ENCODE measurements around the gene CIDEB.
A peak's percentile ranks its signal among the peaks of the same experiment; 100 is the strongest.
"Not testable (repeated sequence)": the region's sequence is repeated elsewhere in the genome, so short reads cannot be mapped to it uniquely, and the experiment has no call there.

Gene CIDEB

DNA sequence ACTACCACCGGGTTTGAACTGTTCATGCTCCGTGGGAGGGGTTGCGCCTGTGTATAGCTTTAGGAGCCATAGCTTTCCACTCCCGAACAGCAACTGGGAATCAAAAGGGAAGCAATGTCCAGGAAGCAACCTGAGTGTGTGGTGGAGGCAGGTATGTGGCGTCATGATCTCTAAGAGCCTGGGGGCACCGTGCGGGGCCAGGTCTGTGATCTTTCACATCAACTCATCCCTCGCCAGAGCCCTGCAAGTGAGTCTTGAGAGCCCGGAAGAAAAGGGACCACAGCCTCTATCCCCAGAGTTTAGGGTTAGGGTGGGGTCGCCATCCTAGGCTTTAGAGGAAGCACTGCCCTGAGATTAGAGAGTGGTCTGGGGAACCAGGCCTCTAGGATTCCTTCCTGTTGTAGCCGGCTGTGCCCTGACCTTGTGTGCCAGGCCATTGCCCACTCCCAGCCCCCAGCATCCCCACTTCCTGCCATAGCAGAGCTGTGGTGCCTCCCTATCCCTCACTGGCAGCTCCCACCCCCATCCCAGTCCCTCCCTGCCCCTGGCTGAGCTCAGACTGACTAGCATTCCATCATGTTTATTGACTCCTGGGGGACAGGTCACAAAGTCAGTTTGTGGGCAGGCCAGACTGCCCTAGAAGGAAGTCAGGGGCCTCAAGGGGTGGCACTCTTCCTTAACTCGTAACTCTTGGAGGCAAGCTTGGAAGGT, 27.8 kb upstream of the CIDEB start:
- TF ChIP-seq EZH2 (IDR thresholded peaks at IDR 0.05) (no peak), POLR2AphosphoS5 (IDR thresholded peaks at IDR 0.05; ENCODE audit: borderline replicate concordance, low read depth, low read length) (no peak), FOXP2 (optimal IDR thresholded peaks at IDR 0.05; ENCODE audit: control extremely low read depth, extremely low read length, insufficient read depth) (no peak)
- no peaks in the 10 kb centered on the region for H3K9me3 ChIP-seq (ENCODE audit: low read depth, low read length)
- H3K36me3 ChIP-seq (ENCODE audit: insufficient read depth, low read length), result no peaks in the 10 kb centered on the region
- no peak overlapping the region for H3K27ac ChIP-seq
- H3K4me3 ChIP-seq, result no peak overlapping the region
- no peak overlapping the region for H3K9ac ChIP-seq (ENCODE audit: insufficient read length)
- no peak for DNase-seq (ENCODE audit: low read depth, low spot score)

- no peak within 1 kb of the TSS for H3K27ac ChIP-seq
- DNase-seq (ENCODE audit: low read depth, low spot score), result no peak
- H3K36me3 ChIP-seq (ENCODE audit: insufficient read depth, low read length), result no peaks in the 10 kb centered on the region
- peak within 1 kb of the TSS; percentile 84 for H3K4me3 ChIP-seq
- no peak for TF ChIP-seq FOXP2 (optimal IDR thresholded peaks at IDR 0.05; ENCODE audit: control extremely low read depth, extremely low read length, insufficient read depth)
- no peak for TF ChIP-seq POLR2AphosphoS5 (IDR thresholded peaks at IDR 0.05; ENCODE audit: borderline replicate concordance, low read depth, low read length)
- TF ChIP-seq EZH2 (IDR thresholded peaks at IDR 0.05), result no peak
- peak within 1 kb of the TSS; percentile 63 for H3K9ac ChIP-seq (ENCODE audit: insufficient read length)
- H3K9me3 ChIP-seq (ENCODE audit: low read depth, low read length), result no peaks in the 10 kb centered on the region
These were observed 26.9 kb upstream of the CIDEB start, which contains the start of gene ADCY4 for GRCh38 chr14:24334431-24335291. ADCY4 (minus strand) TSS chr14:24335071; CDS start chr14:24334652, 419 bp downstream.

DNA sequence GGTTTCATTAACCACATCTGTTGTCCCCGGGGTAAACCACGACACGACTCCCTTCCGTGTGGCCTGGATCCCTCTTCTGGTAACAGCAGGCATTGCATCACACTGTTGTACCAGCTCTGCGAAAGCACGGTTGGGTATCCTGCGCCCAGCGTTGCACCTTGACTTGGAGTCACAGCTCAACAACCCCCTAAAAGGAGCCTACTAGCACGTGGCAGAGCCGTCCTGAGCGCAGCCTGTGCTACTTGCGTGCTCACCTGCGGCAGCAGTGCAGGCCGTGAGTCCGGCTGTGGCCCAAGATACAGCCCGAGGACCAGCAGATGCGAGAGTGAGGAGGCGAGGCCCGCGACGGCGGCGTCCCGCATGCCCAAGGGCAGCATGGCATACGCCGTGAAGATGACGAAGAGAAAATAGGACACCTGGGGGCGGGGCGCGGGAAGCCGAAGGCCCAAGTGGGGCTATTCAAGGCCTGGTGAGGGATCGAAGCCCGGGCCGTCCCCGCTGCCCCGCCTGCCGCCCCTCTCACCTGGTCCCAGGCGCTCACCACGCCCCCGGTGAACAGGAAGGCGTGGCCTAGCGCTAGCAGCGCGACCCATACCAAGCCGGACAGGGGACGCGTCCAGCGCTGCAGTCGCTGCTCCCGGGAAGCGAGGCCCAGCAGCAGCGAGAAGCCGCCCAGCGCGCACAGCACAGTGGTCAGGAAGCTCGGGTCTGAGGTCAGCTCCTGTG, 24.7 kb upstream of the CIDEB start:
- Histone ChIP-seq H3K4me3 (no peak overlapping the region), H3K9ac (ENCODE audit: insufficient read length) (no peak overlapping the region)
- DNase-seq (ENCODE audit: low read depth, low spot score), result peak; percentile 48

GRCh38 chr14:24331731-24332267, 24.0 kb upstream of the CIDEB start:
- no peaks in the 10 kb centered on the region for H3K9me3 ChIP-seq (ENCODE audit: low read depth, low read length)
- no peak overlapping the region for H3K4me3 ChIP-seq
- no peak for TF ChIP-seq POLR2AphosphoS5 (IDR thresholded peaks at IDR 0.05; ENCODE audit: borderline replicate concordance, low read depth, low read length)
- TF ChIP-seq FOXP2 (optimal IDR thresholded peaks at IDR 0.05; ENCODE audit: control extremely low read depth, extremely low read length, insufficient read depth), result no peak
- TF ChIP-seq EZH2 (IDR thresholded peaks at IDR 0.05), result no peak
- no peak overlapping the region for H3K9ac ChIP-seq (ENCODE audit: insufficient read length)
- no peaks in the 10 kb centered on the region for H3K36me3 ChIP-seq (ENCODE audit: insufficient read depth, low read length)
- DNase-seq (ENCODE audit: low read depth, low spot score), result no peak
- H3K27ac ChIP-seq, result no peak overlapping the region

More for the DNA sequence above, 24.7 kb upstream of the CIDEB start:
- H3K27ac ChIP-seq, result no peak overlapping the region
- no peaks in the 10 kb centered on the region for H3K36me3 ChIP-seq (ENCODE audit: insufficient read depth, low read length)
- no peaks in the 10 kb centered on the region for H3K9me3 ChIP-seq (ENCODE audit: low read depth, low read length)
- TF ChIP-seq FOXP2 (optimal IDR thresholded peaks at IDR 0.05; ENCODE audit: control extremely low read depth, extremely low read length, insufficient read depth) (peak; percentile 11), EZH2 (IDR thresholded peaks at IDR 0.05) (no peak), POLR2AphosphoS5 (IDR thresholded peaks at IDR 0.05; ENCODE audit: borderline replicate concordance, low read depth, low read length) (no peak)

DNA sequence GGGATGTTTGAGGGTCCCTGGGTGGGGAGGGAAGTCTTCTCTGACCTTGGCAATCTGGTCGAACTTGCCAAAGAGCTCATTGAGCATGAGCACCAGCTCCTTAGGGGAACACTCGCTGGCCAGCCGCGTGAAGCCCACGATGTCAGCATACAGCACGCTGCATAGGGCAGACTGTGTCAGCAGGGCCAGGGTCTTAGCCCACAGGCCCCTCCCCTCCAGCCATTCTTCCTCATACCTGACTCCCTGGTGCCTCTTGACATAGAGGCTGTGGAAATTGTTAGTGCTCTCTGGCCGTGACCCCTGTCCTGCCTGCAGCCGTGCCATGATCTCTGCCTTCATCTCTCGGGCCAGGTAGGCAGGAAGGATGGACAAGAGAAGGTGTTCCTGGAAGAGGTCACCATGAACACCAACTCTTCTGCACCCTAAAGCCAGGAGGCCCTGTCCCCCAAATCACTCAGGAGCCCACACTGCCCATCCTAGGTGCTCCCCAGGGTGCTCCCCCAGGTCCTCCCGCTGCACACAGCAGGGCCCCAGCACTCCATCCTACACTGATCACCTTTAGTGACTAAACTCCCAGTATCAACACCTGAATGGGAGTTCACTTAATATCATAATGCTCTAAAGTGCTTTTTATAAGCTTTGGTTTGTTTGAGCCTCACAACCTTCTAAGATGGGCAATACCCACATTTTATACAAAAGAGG, 23.3 kb upstream of the CIDEB start:
- H3K4me3 ChIP-seq, result no peak overlapping the region
- H3K9ac ChIP-seq (ENCODE audit: insufficient read length), result no peak overlapping the region
- TF ChIP-seq EZH2 (IDR thresholded peaks at IDR 0.05), result no peak
- TF ChIP-seq POLR2AphosphoS5 (IDR thresholded peaks at IDR 0.05; ENCODE audit: borderline replicate concordance, low read depth, low read length), result no peak
- no peak for TF ChIP-seq FOXP2 (optimal IDR thresholded peaks at IDR 0.05; ENCODE audit: control extremely low read depth, extremely low read length, insufficient read depth)

DNA sequence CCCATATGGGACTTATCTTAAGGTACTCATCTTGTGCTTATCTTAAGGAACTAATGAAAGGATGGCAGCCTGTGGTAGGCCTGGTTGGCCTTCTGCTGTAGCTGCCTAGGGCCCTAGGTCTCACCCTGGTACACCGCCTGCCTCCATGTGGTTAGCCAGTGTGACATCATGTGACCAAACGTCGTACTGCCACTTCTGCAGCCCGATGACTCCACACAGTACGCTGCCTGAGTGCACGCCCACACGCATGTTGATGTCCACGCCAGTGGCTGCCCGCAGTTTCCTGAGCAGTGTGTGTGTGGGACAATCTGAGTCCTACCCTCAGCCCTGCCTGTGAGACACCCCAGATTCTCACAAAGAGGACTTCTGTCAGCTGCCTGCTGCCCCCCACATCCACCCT, 22.0 kb upstream of the CIDEB start:
- TF ChIP-seq FOXP2 (optimal IDR thresholded peaks at IDR 0.05; ENCODE audit: control extremely low read depth, extremely low read length, insufficient read depth), result no peak
- no peaks in the 10 kb centered on the region for H3K36me3 ChIP-seq (ENCODE audit: insufficient read depth, low read length)
- DNase-seq (ENCODE audit: low read depth, low spot score), result no peak
- H3K9ac ChIP-seq (ENCODE audit: insufficient read length), result no peak overlapping the region
- H3K27ac ChIP-seq, result no peak overlapping the region
- H3K4me3 ChIP-seq, result no peak overlapping the region
- no peaks in the 10 kb centered on the region for H3K9me3 ChIP-seq (ENCODE audit: low read depth, low read length)

More for the DNA sequence above, 23.3 kb upstream of the CIDEB start:
- no peaks in the 10 kb centered on the region for H3K9me3 ChIP-seq (ENCODE audit: low read depth, low read length)
- no peak overlapping the region for H3K27ac ChIP-seq
- DNase-seq (ENCODE audit: low read depth, low spot score), result no peak
- H3K36me3 ChIP-seq (ENCODE audit: insufficient read depth, low read length), result no peaks in the 10 kb centered on the region

- no peak for DNase-seq (ENCODE audit: low read depth, low spot score)
- Histone ChIP-seq H3K27ac (no peak overlapping the region), H3K9me3 (ENCODE audit: low read depth, low read length) (no peaks in the 10 kb centered on the region), H3K4me3 (no peak overlapping the region), H3K36me3 (ENCODE audit: insufficient read depth, low read length) (no peaks in the 10 kb centered on the region), H3K9ac (ENCODE audit: insufficient read length) (no peak overlapping the region)
- no peak for TF ChIP-seq POLR2AphosphoS5 (IDR thresholded peaks at IDR 0.05; ENCODE audit: borderline replicate concordance, low read depth, low read length)
- TF ChIP-seq FOXP2 (optimal IDR thresholded peaks at IDR 0.05; ENCODE audit: control extremely low read depth, extremely low read length, insufficient read depth), result no peak
- no peak for TF ChIP-seq EZH2 (IDR thresholded peaks at IDR 0.05)
These were observed 21.4 kb upstream of the CIDEB start for GRCh38 chr14:24329073-24329663.

DNA sequence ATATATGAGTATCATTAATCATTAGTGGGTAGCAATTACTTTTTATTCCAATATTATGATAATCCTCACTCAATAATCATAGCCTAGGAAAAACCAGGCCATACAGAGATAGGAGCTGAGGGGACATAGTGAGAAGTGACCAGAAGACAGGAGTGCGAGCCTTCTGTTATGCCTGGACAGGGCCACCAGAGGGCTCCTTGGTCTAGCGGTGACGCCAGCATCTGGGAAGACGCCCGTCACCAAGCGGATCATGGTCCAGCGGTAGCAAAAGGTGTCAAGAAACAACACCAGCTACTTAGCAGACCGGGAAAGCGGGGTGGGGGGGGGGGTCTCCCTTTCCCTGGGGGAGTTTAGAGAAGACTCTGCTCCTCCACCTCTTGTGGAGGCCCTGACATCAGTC, 20.1 kb upstream of the CIDEB start:
- not testable (repeated sequence) for H3K4me3 ChIP-seq; H3K27ac ChIP-seq; H3K9me3 ChIP-seq (ENCODE audit: low read depth, low read length); DNase-seq (ENCODE audit: low read depth, low spot score); H3K9ac ChIP-seq (ENCODE audit: insufficient read length); H3K36me3 ChIP-seq (ENCODE audit: insufficient read depth, low read length)

All from SK-N-MC (cell line).